B cell (primary cell): ENCODE results near the gene ZRSR2.

ENCODE experiments used
- CTCF ChIP-seq: fragments of 200-600 bp; IDR thresholded peaks from one replicate; pipeline ENCODE4 v1.8.0; 2022; ENCODE audit warnings: antibody characterized with exemption, mild to moderate bottlenecking
- EZH2 ChIP-seq: IDR thresholded peaks from 2 replicates; pipeline ENCODE4 v1.6.1; 2012; ENCODE audit warnings: borderline replicate concordance, low read depth, mild to moderate bottlenecking, moderate library complexity, low read length; ENCODE audit not compliant: insufficient read depth, poor library complexity, severe bottlenecking

- no peak for TF ChIP-seq CTCF
- no peak for TF ChIP-seq EZH2
Observed at GRCh38 chrX:15789979-15790768, at the start of gene ZRSR2.
